H1 (cell line): ENCODE data around the gene EIF4EBP2. TPM values are rescaled to one million over a fixed set of nuclear protein-coding genes. Genes with fewer than 3 reads are reported as not detected.
A peak's percentile ranks its signal among the peaks of the same experiment; 100 is the strongest.

Experiments used
- CTCF ChIA-PET: fragments of 300-600 bp; sonication (Branson Sonifier 250); formaldehyde crosslinking; loops from one replicate; lab custom pipeline; 2021; ENCODE audit not compliant: partially characterized antibody; lab: Charles Lee
- POLR2A ChIA-PET: fragments of 300-600 bp; sonication (Branson Sonifier 250); formaldehyde crosslinking; loops from one replicate; lab custom pipeline; 2021; ENCODE audit warnings: inconsistent platforms; ENCODE audit not compliant: partially characterized antibody; lab: Charles Lee
- DNase-seq, 2 experiments: peaks; one replicate each; pipeline versions ENCODE4 v3.0.0 to v3.0.0-alpha.2; 2010 to 2022; ENCODE audit warnings: low spot score in 2 of 2, low read depth in 1 of 2, mixed read lengths in 1 of 2
- FAIRE-seq: peaks from 2 replicates; lab custom pipeline; 2011; peaks lifted over from hg19 to GRCh38; lab: Jason Lieb, UNC
- H2AFZ ChIP-seq: 2 replicates; pipeline ENCODE4 v1.8.1; 2012; ENCODE audit warnings: low read length, inconsistent platforms
- H2AK5ac ChIP-seq: 2 replicates; pipeline ENCODE4 v1.6.1; 2013; ENCODE audit warnings: low read depth, low read length
- H2BK120ac ChIP-seq: replicated peaks from 2 replicates; pipeline ENCODE3; 2013; ENCODE audit warnings: low read depth, low read length, inconsistent platforms
- H2BK12ac ChIP-seq: 2 replicates; pipeline ENCODE4 v1.6.1; 2013; ENCODE audit warnings: low read depth, low read length
- H2BK15ac ChIP-seq: 2 replicates; pipeline ENCODE4 v1.6.1; 2013; ENCODE audit warnings: low read length
- H2BK20ac ChIP-seq: 2 replicates; pipeline ENCODE4 v1.6.1; 2013; ENCODE audit warnings: low read length
- H2BK5ac ChIP-seq: 2 replicates; pipeline ENCODE4 v1.6.1; 2013; ENCODE audit warnings: low read depth, low read length
- H3K14ac ChIP-seq: 2 replicates; pipeline ENCODE4 v1.6.1; 2013; ENCODE audit warnings: inconsistent platforms; ENCODE audit not compliant: insufficient read length
- H3K18ac ChIP-seq: 2 replicates; pipeline ENCODE4 v1.6.1; 2013; ENCODE audit warnings: low read length; ENCODE audit errors: extremely low read depth
- H3K23ac ChIP-seq: 2 replicates; pipeline ENCODE4 v1.6.1; 2013; ENCODE audit warnings: inconsistent platforms; ENCODE audit not compliant: insufficient read length
- H3K23me2 ChIP-seq: 2 replicates; pipeline ENCODE4 v1.6.1; 2013; ENCODE audit warnings: low read depth, low read length
- H3K27ac ChIP-seq: 2 replicates; pipeline ENCODE4 v1.6.1; 2011; ENCODE audit warnings: low read depth, low read length, inconsistent platforms
- H3K27me3 ChIP-seq, 4 experiments: replicated peaks in 1 of 4; 1 replicate in 1 of 4; 2 replicates in 3 of 4; pipeline versions ENCODE4 v1.6.1 to v1.8.1; 2011 to 2013; ENCODE audit warnings: low read length in 3 of 4, mild to moderate bottlenecking in 3 of 4, inconsistent platforms in 2 of 4, mixed read lengths in 2 of 4, moderate library complexity in 1 of 4; ENCODE audit not compliant: control insufficient read depth in 3 of 4, insufficient read depth in 3 of 4; ENCODE audit errors: extremely low read depth in 1 of 4
- H3K36me3 ChIP-seq, 4 experiments: 2 replicates each; pipeline versions ENCODE4 v1.6.1 to v1.8.1; 2011 to 2013; ENCODE audit warnings: mild to moderate bottlenecking in 4 of 4, low read length in 3 of 4, moderate library complexity in 2 of 4, control low read depth in 1 of 4, inconsistent platforms in 1 of 4; ENCODE audit not compliant: insufficient read depth in 4 of 4, control insufficient read depth in 2 of 4
- H3K4ac ChIP-seq: replicated peaks from 2 replicates; pipeline ENCODE3; 2013; ENCODE audit warnings: low read length, low read depth, mixed read lengths, inconsistent platforms; ENCODE audit not compliant: insufficient read length
- H3K4me1 ChIP-seq, 4 experiments: replicated peaks in 1 of 4; 1 replicate in 1 of 4; 2 replicates in 3 of 4; pipeline versions ENCODE4 v1.6.1 to v1.8.1; 2011 to 2013; ENCODE audit warnings: low read length in 3 of 4, inconsistent platforms in 2 of 4, mixed read lengths in 1 of 4; ENCODE audit not compliant: insufficient read depth in 4 of 4, control insufficient read depth in 3 of 4
- H3K4me2 ChIP-seq, 2 experiments: 2 replicates each; pipeline versions ENCODE4 v1.6.1 to v1.8.1; 2011 to 2013; ENCODE audit warnings: low read depth in 2 of 2, low read length in 2 of 2, control low read depth in 1 of 2, inconsistent platforms in 1 of 2, mild to moderate bottlenecking in 1 of 2; ENCODE audit not compliant: insufficient read depth in 1 of 2
- H3K4me3 ChIP-seq, 4 experiments: fragments of 200-600, 300-600 bp in 1 of 4; sonication (generic), shearing (Covaris generic), sonication (Bioruptor Twin) in 1 of 4; 2 replicates each; pipeline versions ENCODE4 v1.5.1 to v1.8.1; 2011 to 2016; ENCODE audit warnings: low read length in 4 of 4, low read depth in 3 of 4, control low read depth in 2 of 4, inconsistent platforms in 2 of 4, mild to moderate bottlenecking in 2 of 4, mixed read lengths in 1 of 4, moderate library complexity in 1 of 4; ENCODE audit not compliant: insufficient read depth in 2 of 4; ENCODE audit errors: extremely low read depth in 1 of 4
- H3K56ac ChIP-seq: replicated peaks from 2 replicates; pipeline ENCODE3; 2013; ENCODE audit warnings: low read depth, mild to moderate bottlenecking, mixed read lengths, low read length, inconsistent platforms; ENCODE audit not compliant: insufficient read length
- H3K79me1 ChIP-seq: 2 replicates; pipeline ENCODE4 v1.6.1; 2013; ENCODE audit warnings: low read depth, low read length, control low read depth
- H3K79me2 ChIP-seq, 2 experiments: 2 replicates each; pipeline versions ENCODE4 v1.6.1 to v1.8.1; 2012 to 2013; ENCODE audit warnings: low read length in 2 of 2, mild to moderate bottlenecking in 2 of 2, inconsistent platforms in 1 of 2; ENCODE audit not compliant: insufficient read depth in 2 of 2, control insufficient read depth in 1 of 2
- H3K9ac ChIP-seq, 4 experiments: replicated peaks in 1 of 4; 1 replicate in 1 of 4; 2 replicates in 3 of 4; pipeline versions ENCODE4 v1.6.1 to v1.8.1; 2011 to 2013; ENCODE audit warnings: low read depth in 3 of 4, low read length in 3 of 4, control low read depth in 2 of 4, mild to moderate bottlenecking in 2 of 4, moderate library complexity in 2 of 4, inconsistent platforms in 1 of 4; ENCODE audit errors: extremely low read depth in 1 of 4
- H3K9me3 ChIP-seq, 2 experiments: 2 replicates each; pipeline versions ENCODE4 v1.6.1 to v1.8.1; 2012 to 2013; ENCODE audit warnings: mild to moderate bottlenecking in 2 of 2, moderate library complexity in 2 of 2, control low read depth in 1 of 2, inconsistent platforms in 1 of 2, low read depth in 1 of 2, low read length in 1 of 2, mixed read lengths in 1 of 2; ENCODE audit not compliant: insufficient read depth in 2 of 2
- H4K20me1 ChIP-seq, 2 experiments: replicated peaks in 1 of 2; 2 replicates each; pipeline versions ENCODE3 to v1.8.1; 2011 to 2013; ENCODE audit warnings: inconsistent platforms in 2 of 2, low read length in 2 of 2, mild to moderate bottlenecking in 1 of 2; ENCODE audit not compliant: insufficient read depth in 2 of 2, control insufficient read depth in 1 of 2
- H4K5ac ChIP-seq: 2 replicates; pipeline ENCODE4 v1.6.1; 2013; ENCODE audit warnings: low read length, low read depth, mixed read lengths, inconsistent platforms; ENCODE audit not compliant: insufficient read length
- H4K8ac ChIP-seq: 2 replicates; pipeline ENCODE4 v1.8.0; 2013; ENCODE audit warnings: mild to moderate bottlenecking, moderate library complexity, low read length, inconsistent platforms; ENCODE audit not compliant: insufficient read depth; ENCODE audit errors: extremely low read depth
- H4K91ac ChIP-seq: replicated peaks from 2 replicates; pipeline ENCODE3; 2013; ENCODE audit warnings: low read length, mixed read lengths, inconsistent platforms; ENCODE audit not compliant: insufficient read length
- FOSL1 ChIP-seq: IDR thresholded peaks from 2 replicates; pipeline ENCODE4 v1.6.1; 2011; ENCODE audit warnings: mild to moderate bottlenecking, low read depth, low read length, moderate library complexity; ENCODE audit not compliant: insufficient read depth
- SP1 ChIP-seq: IDR thresholded peaks from 2 replicates; pipeline ENCODE4 v1.6.1; 2011; ENCODE audit warnings: low read depth, low read length
- WGBS, 2 experiments: shearing (Covaris generic) in 1 of 2; methylation state at CpG; one replicate each; pipeline versions ENCODE4 v1.1.6 to v1.1.7; 2013 to 2015; ENCODE audit warnings: low lambda C conversion rate in 2 of 2, mixed read lengths in 2 of 2, inconsistent platforms in 1 of 2, low coverage in 1 of 2, missing lambda C conversion rate in 1 of 2; ENCODE audit not compliant: insufficient replicate concordance in 2 of 2, insufficient coverage in 1 of 2, insufficient read length in 1 of 2; ENCODE audit errors: extremely low coverage in 1 of 2, missing lambda C conversion rate in 1 of 2; 5-methylcytosine and 5-hydroxymethylcytosine counted together
- polyA plus RNA-seq, 7 experiments: library from polyadenylated mRNA; depleted of rRNA in 3 of 7; stranded (reverse) in 5 of 7; unstranded in 2 of 7; fragments of >200 nt in 5 of 7; fragments of 200-250 nt in 2 of 7; gene quantifications; 1 replicate in 5 of 7; 2 replicates in 1 of 7; 4 replicates in 1 of 7; pipeline versions ENCODE4 v1.2.1 to v1.2.3, GENCODE V29; 2011 to 2013; ENCODE audit warnings: missing spikeins in 2 of 7, mixed read lengths in 2 of 7
- total RNA-seq: library from RNA; stranded (reverse); fragmentation: NEBNext Ultra II Directional; extraction: Animal tissue kit (Norgen Biotek cat#: 25700); gene quantifications from 2 replicates; pipeline ENCODE4 v1.2.1, GENCODE V29; 2021

The EIF4EBP2 gene
- total and polyA plus RNA-seq, 2 of the 8 experiments (the other 6 are each of a cell fraction or from before 2014, with no cell fraction given) = 55.3 to 144 TPM

DNA sequence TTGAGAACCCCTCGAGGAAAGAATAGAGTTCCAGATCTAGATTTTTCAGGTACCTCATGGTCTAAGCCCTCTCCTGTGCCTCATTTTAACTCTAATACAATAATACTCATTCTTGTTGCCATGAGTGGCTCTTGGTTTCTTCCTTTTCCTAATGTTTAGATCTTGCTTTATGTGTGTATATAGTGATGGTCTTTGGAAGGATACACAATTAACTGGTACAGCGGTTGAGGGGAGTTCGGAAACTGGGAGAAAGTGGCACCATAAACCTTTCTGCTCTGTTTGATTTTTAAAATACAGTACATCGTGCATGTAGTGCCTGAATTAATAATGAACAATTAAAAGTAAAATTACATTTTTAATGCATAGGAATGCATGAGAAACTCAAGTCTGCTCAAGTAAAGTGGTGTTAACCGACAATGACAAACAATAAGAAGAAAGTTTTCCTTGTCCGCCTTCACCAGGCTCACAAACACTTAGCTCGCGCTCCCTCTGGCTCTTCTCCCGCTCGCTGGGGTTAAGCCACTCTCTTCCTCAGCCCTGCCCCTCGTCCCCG lies 386 bp upstream of the EIF4EBP2 start:
- Histone ChIP-seq H4K5ac (no peak overlapping the region), H4K8ac (no peak overlapping the region), H3K79me1 (peaks cover 2% of the 10 kb centered on the region; the same call in 1 of the 2 replicates), H3K18ac (no peak overlapping the region), H3K27ac (no peak overlapping the region), H3K79me2 (peaks cover 3 to 30% of the 10 kb centered on the region in 2 experiments; a peak in 3 of 4 replicates), H2BK15ac (no peak overlapping the region), H3K9me3 (no peaks in the 10 kb centered on the region; a peak in 1 of 4 replicates), H3K4me3 (peak overlapping the region in 3 of 4 experiments; percentile 75 to 82 (median 80); a peak in 6 of 8 replicates), H3K27me3 (no peaks in the 10 kb centered on the region), H2BK12ac (no peak overlapping the region), H3K9ac (no peak overlapping the region), H3K56ac (no peak overlapping the region), H3K36me3 (peaks cover 0 to 3% (median 0%) of the 10 kb centered on the region in 4 experiments; a peak in 1 of 8 replicates), H2BK20ac (no peak overlapping the region), H2AK5ac (no peak overlapping the region), H2BK5ac (no peak overlapping the region), H4K91ac (no peak overlapping the region), H4K20me1 (peaks cover 16 to 20% of the 10 kb centered on the region in 2 experiments), H3K4ac (no peak overlapping the region), H3K4me1 (peaks cover 0 to 7% (median 5%) of the 10 kb centered on the region in 4 experiments; a peak in 6 of 7 replicates), H2BK120ac (no peak overlapping the region), H3K14ac (no peak overlapping the region), H3K23me2 (peaks cover 11% of the 10 kb centered on the region), H2AFZ (peak overlapping the region; percentile 91), H3K23ac (no peak overlapping the region), H3K4me2 (peak overlapping the region; percentile 51 to 92; a peak in 3 of 4 replicates)
- peak; percentile 45 for FAIRE-seq
- ChIA-PET CTCF (interaction anchor here (0.6 to 4.3 kb wide), 10 partner anchors 13 to 155 kb away, joined by 3 to 22 read pairs (median 4); no protein-coding TSS in a partner anchor), POLR2A (interaction anchor here (0.6 to 2.3 kb wide), 12 partner anchors 11 to 257 kb away, joined by 3 to 11 read pairs (median 6); partner anchors contain the start of genes LRRC20, NODAL and TYSND1)
- 37% methylated on average over 7 of the region's 12 CpGs; no CpG with 5 or more reads in 1 of the 2 experiments for WGBS, 2 experiments
- TF ChIP-seq SP1 (0 out of 2 replicates have a peak, but pooled peaks have one; percentile 27), FOSL1 (no peak)
- no peak for DNase-seq
